Natural killer cell (primary cell): ENCODE measurements around the gene CYTL1. TPM values are rescaled to one million over a fixed set of nuclear protein-coding genes. Genes with fewer than 3 reads are reported as not detected.

ENCODE experiments used
- ATAC-seq, 3 donors: fragments of 150-1000 bp in 2 of 3; fragments of 200-7000 bp in 1 of 3; cut with Tn5 transposase; 1 replicate in 1 of 3; 2 replicates in 2 of 3; pipeline ENCODE4 v1.10.0; 2021; ENCODE audit warnings: mild to moderate bottlenecking in 2 of 3, moderate library complexity in 2 of 3
- DNase-seq, 2 donors: peaks; one replicate each; pipeline versions ENCODE4 v3.0.0 to v3.0.0-alpha.2; 2013 to 2021; ENCODE audit warnings: mixed read lengths in 1 of 2
- H3K27ac ChIP-seq: one replicate; pipeline ENCODE4 v1.5.1; 2013; ENCODE audit warnings: mild to moderate bottlenecking, low read length
- H3K27me3 ChIP-seq: one replicate; pipeline ENCODE4 v1.6.1; 2013; ENCODE audit warnings: low read length; ENCODE audit not compliant: control insufficient read depth, insufficient read depth
- H3K36me3 ChIP-seq: one replicate; pipeline ENCODE4 v1.6.1; 2013; ENCODE audit warnings: low read length; ENCODE audit not compliant: control insufficient read depth, insufficient read depth
- H3K4me1 ChIP-seq: one replicate; pipeline ENCODE4 v1.6.1; 2013; ENCODE audit warnings: low read length; ENCODE audit not compliant: control insufficient read depth, insufficient read depth
- H3K4me3 ChIP-seq: one replicate; pipeline ENCODE4 v1.5.1; 2013; ENCODE audit warnings: low read length
- H3K9me3 ChIP-seq: one replicate; pipeline ENCODE4 v1.6.1; 2013; ENCODE audit warnings: low read length; ENCODE audit not compliant: control insufficient read depth, insufficient read depth
- H3K27ac Mint-ChIP-seq, 2 donors: one replicate each; pipeline ENCODE4 v1.8.0; 2022; ENCODE audit warnings: mild to moderate bottlenecking in 2 of 2, mixed read lengths in 2 of 2, moderate library complexity in 1 of 2
- H3K27me3 Mint-ChIP-seq, 2 donors: one replicate each; pipeline ENCODE4 v1.8.0; 2022; ENCODE audit warnings: low read depth in 2 of 2, mixed read lengths in 2 of 2
- H3K36me3 Mint-ChIP-seq: one replicate; pipeline ENCODE4 v1.8.0; 2022; ENCODE audit warnings: mixed read lengths
- H3K4me1 Mint-ChIP-seq, 2 donors: one replicate each; pipeline ENCODE4 v1.8.0; 2022; ENCODE audit warnings: mixed read lengths in 2 of 2
- H3K4me3 Mint-ChIP-seq: one replicate; pipeline ENCODE4 v1.8.0; 2022; ENCODE audit warnings: mild to moderate bottlenecking, moderate library complexity, mixed read lengths
- H3K9me3 Mint-ChIP-seq, 2 donors: one replicate each; pipeline ENCODE4 v1.8.0; 2022; ENCODE audit warnings: mixed read lengths in 2 of 2
- CTCF ChIP-seq: fragments of 200-600 bp; IDR thresholded peaks from one replicate; pipeline ENCODE4 v1.8.0; 2022; ENCODE audit warnings: antibody characterized with exemption
- WGBS: methylation state at CpG from one replicate; pipeline ENCODE4 v1.1.7; 2013; ENCODE audit warnings: missing lambda C conversion rate; ENCODE audit not compliant: insufficient coverage; 5-methylcytosine and 5-hydroxymethylcytosine counted together
- intact Hi-C: fragments of 100-400 bp; cut with micrococcal nuclease; formaldehyde crosslinking; loops from one replicate; pipeline ENCODE4 v1.14.2; 2022
- total RNA-seq, 4 donors: library from RNA; stranded (reverse); fragments of 120-200 nt in 1 of 4; gene quantifications; one replicate each; pipeline versions ENCODE4 v1.2.3 to v1.2.4, GENCODE V29; 2013 to 2022

The CYTL1 gene
- total RNA-seq, 3 donors from 2014 or later (not counting 1 experiment from before 2014, with no cell fraction given), result 1.00 to 4.4 (median 1.9) TPM

DNA sequence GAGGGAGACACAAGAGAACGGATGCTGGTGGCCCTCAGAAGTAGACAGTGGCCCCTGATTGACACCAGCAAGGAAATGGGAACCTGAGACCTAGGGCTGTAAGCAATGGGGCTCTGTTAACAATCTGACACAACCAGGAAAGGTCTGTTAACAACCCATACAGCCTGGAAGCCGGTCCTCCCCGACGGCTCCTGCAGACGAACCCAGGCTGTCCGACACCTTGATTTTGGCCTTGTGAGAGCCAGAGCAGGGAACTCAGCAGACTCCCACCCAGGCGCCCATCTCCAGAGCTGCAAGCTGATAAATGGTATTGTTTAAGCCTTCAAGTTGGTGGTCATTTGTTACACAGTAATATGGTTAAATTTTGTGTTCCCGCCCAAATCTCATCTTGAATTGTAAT lies 10.2 kb upstream of the CYTL1 start:
- H3K36me3 ChIP-seq, result no peaks in the 10 kb centered on the region
- ATAC-seq, result no peak
- no peaks in the 10 kb centered on the region for H3K27me3 ChIP-seq
- Mint-ChIP-seq H3K27ac (no peak overlapping the region), H3K4me3 (no peak overlapping the region), H3K27me3 (peaks cover 2 to 12% of the 10 kb centered on the region in 2 donors), H3K36me3 (no peaks in the 10 kb centered on the region), H3K9me3 (no peaks in the 10 kb centered on the region), H3K4me1 (peaks cover 7 to 13% of the 10 kb centered on the region in 2 donors)
- DNase-seq, result no peak
- 93% methylated on average over 7 of the region's 8 CpGs for WGBS
- TF ChIP-seq CTCF, result no peak
- no peak overlapping the region for H3K4me3 ChIP-seq
- no peaks in the 10 kb centered on the region for H3K9me3 ChIP-seq
- H3K27ac ChIP-seq, result no peak overlapping the region
- H3K4me1 ChIP-seq, result peaks cover 6% of the 10 kb centered on the region
- intact Hi-C loops, result no loop called here

- Histone ChIP-seq H3K9me3 (no peaks in the 10 kb centered on the region), H3K4me1 (peaks cover 4% of the 10 kb centered on the region), H3K27ac (no peak overlapping the region), H3K27me3 (no peaks in the 10 kb centered on the region), H3K4me3 (no peak overlapping the region), H3K36me3 (no peaks in the 10 kb centered on the region)
- no peak for TF ChIP-seq CTCF
- Mint-ChIP-seq H3K36me3 (no peaks in the 10 kb centered on the region), H3K4me3 (no peak overlapping the region), H3K9me3 (no peaks in the 10 kb centered on the region), H3K27me3 (peaks cover 2 to 12% of the 10 kb centered on the region in 2 donors), H3K27ac (no peak overlapping the region), H3K4me1 (peaks cover 4% of the 10 kb centered on the region in 2 donors)
- intact Hi-C loops, result no loop called here
- ATAC-seq (no peak), DNase-seq (no peak)
- 81% methylated on average over 2 of the region's 2 CpGs for WGBS
Observed at GRCh38 chr4:5028480-5028879, 9.2 kb upstream of the CYTL1 start.

- Histone ChIP-seq H3K4me3 (no peak overlapping the region), H3K27ac (no peak overlapping the region), H3K9me3 (no peaks in the 10 kb centered on the region), H3K27me3 (no peaks in the 10 kb centered on the region), H3K36me3 (no peaks in the 10 kb centered on the region), H3K4me1 (no peaks in the 10 kb centered on the region)
- no peak for DNase-seq
- Mint-ChIP-seq H3K9me3 (no peaks in the 10 kb centered on the region), H3K27ac (no peak overlapping the region), H3K4me3 (no peak overlapping the region), H3K27me3 (peaks cover 2 to 12% of the 10 kb centered on the region in 2 donors), H3K36me3 (no peaks in the 10 kb centered on the region), H3K4me1 (no peaks in the 10 kb centered on the region)
- ATAC-seq, result no peak
- no peak for TF ChIP-seq CTCF
- intact Hi-C loops, result no loop called here
Observed at GRCh38 chr4:5027346-5027745, 8.1 kb upstream of the CYTL1 start.

DNA sequence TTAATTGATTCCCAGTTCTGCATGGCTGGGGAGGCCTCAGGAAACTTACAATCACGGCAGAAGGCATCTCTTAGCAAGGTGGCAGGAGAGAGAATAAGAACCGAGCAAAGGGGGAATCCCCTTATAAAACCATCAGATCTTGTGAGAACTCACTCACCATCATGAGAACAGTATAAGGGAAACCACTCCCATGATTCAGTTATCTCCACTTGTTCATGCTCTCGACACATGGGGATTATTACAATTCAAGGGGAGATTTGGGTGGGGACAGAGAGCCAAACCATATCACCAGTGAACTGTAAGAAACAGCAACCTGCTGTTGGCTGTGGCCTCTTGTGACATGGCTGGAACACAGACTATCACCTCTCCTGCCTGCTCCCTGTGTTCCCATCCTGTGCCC lies 7.1 kb upstream of the CYTL1 start:
- Mint-ChIP-seq H3K36me3 (no peaks in the 10 kb centered on the region), H3K27ac (no peak overlapping the region), H3K4me1 (peaks cover 0 to 2% of the 10 kb centered on the region in 2 donors), H3K27me3 (peaks cover 2 to 12% of the 10 kb centered on the region in 2 donors), H3K4me3 (no peak overlapping the region), H3K9me3 (no peaks in the 10 kb centered on the region)
- H3K27me3 ChIP-seq, result no peaks in the 10 kb centered on the region
- no peaks in the 10 kb centered on the region for H3K4me1 ChIP-seq
- ATAC-seq (peak in 1 of 3 donors; percentile 44), DNase-seq (no peak)
- no peaks in the 10 kb centered on the region for H3K9me3 ChIP-seq
- H3K36me3 ChIP-seq, result no peaks in the 10 kb centered on the region
- 80% methylated on average over 1 of the region's 3 CpGs for WGBS
- intact Hi-C loops, result no loop called here
- H3K4me3 ChIP-seq, result no peak overlapping the region
- no peak for TF ChIP-seq CTCF
- H3K27ac ChIP-seq, result no peak overlapping the region
